ENCODE data around the gene CCR1.

DNA sequence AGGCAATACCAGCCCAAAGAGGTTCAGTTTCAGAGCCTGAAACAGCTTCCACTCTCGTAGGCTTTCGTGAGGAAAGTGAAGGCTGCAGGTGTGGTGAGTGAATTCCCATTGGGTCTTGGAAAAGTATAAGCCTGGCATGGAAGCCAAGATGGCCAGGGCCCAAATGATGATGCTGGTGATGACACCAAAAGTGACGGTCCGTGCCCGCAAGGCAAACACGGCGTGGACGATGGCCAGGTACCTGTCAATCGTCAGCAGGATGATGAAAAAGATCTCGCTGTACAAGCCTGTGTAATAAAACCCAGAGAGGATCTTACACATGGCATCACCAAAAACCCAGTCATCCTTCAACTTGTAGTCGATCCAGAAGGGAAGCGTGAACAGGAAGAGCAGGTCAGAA is 4.4 kb downstream of the CCR1 start:
- TF ChIP-seq, protein P1, sequence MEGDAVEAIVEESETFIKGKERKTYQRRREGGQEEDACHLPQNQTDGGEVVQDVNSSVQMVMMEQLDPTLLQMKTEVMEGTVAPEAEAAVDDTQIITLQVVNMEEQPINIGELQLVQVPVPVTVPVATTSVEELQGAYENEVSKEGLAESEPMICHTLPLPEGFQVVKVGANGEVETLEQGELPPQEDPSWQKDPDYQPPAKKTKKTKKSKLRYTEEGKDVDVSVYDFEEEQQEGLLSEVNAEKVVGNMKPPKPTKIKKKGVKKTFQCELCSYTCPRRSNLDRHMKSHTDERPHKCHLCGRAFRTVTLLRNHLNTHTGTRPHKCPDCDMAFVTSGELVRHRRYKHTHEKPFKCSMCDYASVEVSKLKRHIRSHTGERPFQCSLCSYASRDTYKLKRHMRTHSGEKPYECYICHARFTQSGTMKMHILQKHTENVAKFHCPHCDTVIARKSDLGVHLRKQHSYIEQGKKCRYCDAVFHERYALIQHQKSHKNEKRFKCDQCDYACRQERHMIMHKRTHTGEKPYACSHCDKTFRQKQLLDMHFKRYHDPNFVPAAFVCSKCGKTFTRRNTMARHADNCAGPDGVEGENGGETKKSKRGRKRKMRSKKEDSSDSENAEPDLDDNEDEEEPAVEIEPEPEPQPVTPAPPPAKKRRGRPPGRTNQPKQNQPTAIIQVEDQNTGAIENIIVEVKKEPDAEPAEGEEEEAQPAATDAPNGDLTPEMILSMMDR (optimal IDR thresholded peaks at IDR 0.05 in 1 of 3, IDR thresholded peaks at IDR 0.05 in 1 of 3, conservative IDR thresholded peaks at IDR 0.05 in 1 of 3; ENCODE audit: extremely low read depth in 1 of 3, insufficient read depth in 2 of 3, low read length in 3 of 3) = no peak
- no peak for TF ChIP-seq EZH2 (IDR thresholded peaks at IDR 0.05; ENCODE audit: low read length)

All from keratinocyte (primary cell).